Activated naive CD4-positive, alpha-beta T cell (primary cell): ENCODE measurements around the gene ATN1.

ENCODE experiments used
- DNase-seq, 4 experiments: peaks; one replicate each; lab custom pipeline; 2025; lab: John Stamatoyannopoulos, UW

The ATN1 gene

GRCh38 chr12:6925540-6926279 lies 2.0 kb upstream of the ATN1 start:
- DNase-seq = no peak

GRCh38 chr12:6928022-6928702 lies 403 bp downstream of the ATN1 start:
- no peak for DNase-seq

- DNase-seq = no peak
Measured at GRCh38 chr12:6928703-6929407, 1.1 kb downstream of the ATN1 start.

DNA sequence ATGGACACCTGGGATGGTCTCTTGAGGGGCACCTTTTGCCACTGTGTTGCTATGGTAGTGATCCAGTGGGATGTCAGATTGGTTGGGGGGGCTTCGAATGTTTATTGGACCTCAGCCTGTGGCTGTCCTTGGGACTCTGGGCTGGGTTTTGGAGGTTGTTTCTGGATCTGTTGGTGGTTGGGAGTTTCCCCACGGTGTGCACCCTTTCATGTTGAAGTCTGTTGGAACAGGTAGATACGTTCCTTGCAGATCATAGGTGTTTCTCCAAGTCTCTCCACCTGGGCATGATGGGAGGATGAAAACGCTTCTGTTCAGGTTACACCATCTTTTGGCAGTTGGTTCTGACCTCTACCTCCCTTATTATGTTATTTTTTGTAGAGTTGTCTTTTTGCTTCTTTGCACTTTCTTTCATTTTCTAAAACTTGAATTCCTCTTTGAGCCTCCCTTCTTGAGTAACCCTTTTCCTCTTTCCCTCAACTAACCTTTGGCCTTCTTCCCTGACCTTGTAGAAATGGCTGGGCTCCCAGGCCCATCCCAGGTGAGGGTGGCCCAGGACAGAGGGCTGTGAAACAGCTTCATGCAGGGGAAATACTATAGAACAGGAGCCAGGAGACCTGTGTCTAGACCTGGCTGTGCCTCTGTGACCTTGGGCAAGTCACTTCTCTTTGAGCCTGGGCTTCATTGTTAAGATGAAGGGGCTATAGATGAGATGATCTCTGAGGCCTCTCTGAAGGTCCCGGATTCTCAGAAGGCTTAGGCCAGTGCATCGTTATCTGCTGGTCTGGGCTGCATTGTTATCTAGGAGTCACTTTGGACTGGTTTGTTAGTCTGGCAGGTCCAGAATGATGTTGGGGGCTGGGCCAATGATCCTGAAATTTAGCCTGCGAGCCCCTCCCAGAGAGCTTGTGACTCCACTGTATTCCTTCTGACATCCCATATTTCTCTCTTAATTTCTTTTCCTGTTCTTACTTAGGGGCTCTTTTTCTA lies 2.0 kb downstream of the ATN1 start:
- no peak for DNase-seq

DNA sequence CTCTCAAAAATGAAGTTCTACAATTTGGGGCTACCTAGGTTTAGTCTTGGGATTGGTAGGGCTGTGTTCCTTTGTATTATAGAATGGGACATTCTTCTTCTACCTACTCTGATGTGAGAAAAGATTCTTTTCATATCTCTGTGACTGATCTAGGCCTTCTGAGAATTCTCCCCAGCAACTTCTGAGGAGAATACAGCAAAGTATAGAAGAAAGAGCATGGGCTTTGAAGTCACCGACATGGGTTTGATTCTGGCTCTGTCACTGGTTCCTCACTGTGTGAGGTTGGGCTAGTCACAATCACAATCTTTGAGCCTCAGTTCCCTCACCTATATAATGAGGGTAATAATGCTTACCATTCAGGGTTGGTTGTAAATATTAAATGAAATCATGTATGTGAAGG lies 5.0 kb downstream of the ATN1 start:
- no peak for DNase-seq

DNA sequence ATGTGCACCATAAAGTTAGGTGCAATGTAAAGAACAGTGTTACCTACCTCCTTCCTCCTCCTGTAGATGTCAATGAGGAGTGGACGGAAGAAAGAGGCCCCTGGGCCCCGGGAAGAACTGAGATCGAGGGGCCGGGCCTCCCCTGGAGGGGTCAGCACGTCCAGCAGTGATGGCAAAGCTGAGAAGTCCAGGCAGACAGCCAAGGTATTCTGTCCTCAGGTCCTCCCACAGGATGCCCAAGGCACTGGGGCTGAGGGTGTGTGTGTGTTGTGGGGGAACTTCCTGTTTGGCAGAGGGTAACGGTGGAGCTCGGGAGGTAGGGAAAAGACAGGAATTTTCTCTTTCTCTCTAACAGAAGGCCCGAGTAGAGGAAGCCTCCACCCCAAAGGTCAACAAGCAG lies 6.4 kb downstream of the ATN1 start:
- no peak for DNase-seq

DNA sequence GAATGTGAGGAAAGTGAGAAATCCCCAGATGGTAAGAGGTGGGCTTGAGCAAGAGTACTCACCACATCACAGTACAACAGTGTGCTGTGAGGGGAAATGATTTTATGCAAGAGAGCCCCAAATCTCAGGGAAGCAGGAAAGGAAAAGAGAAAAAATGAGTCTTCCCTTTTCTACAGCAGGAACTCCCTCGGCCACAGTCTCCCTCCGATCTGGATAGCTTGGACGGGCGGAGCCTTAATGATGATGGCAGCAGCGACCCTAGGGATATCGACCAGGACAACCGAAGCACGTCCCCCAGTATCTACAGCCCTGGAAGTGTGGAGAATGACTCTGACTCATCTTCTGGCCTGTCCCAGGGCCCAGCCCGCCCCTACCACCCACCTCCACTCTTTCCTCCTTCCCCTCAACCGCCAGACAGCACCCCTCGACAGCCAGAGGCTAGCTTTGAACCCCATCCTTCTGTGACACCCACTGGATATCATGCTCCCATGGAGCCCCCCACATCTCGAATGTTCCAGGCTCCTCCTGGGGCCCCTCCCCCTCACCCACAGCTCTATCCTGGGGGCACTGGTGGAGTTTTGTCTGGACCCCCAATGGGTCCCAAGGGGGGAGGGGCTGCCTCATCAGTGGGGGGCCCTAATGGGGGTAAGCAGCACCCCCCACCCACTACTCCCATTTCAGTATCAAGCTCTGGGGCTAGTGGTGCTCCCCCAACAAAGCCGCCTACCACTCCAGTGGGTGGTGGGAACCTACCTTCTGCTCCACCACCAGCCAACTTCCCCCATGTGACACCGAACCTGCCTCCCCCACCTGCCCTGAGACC lies 7.8 kb downstream of the ATN1 start:
- DNase-seq = no peak

DNA sequence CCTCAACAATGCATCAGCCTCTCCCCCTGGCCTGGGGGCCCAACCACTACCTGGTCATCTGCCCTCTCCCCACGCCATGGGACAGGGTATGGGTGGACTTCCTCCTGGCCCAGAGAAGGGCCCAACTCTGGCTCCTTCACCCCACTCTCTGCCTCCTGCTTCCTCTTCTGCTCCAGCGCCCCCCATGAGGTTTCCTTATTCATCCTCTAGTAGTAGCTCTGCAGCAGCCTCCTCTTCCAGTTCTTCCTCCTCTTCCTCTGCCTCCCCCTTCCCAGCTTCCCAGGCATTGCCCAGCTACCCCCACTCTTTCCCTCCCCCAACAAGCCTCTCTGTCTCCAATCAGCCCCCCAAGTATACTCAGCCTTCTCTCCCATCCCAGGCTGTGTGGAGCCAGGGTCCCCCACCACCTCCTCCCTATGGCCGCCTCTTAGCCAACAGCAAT lies 8.5 kb downstream of the ATN1 start:
- DNase-seq = no peak

DNA sequence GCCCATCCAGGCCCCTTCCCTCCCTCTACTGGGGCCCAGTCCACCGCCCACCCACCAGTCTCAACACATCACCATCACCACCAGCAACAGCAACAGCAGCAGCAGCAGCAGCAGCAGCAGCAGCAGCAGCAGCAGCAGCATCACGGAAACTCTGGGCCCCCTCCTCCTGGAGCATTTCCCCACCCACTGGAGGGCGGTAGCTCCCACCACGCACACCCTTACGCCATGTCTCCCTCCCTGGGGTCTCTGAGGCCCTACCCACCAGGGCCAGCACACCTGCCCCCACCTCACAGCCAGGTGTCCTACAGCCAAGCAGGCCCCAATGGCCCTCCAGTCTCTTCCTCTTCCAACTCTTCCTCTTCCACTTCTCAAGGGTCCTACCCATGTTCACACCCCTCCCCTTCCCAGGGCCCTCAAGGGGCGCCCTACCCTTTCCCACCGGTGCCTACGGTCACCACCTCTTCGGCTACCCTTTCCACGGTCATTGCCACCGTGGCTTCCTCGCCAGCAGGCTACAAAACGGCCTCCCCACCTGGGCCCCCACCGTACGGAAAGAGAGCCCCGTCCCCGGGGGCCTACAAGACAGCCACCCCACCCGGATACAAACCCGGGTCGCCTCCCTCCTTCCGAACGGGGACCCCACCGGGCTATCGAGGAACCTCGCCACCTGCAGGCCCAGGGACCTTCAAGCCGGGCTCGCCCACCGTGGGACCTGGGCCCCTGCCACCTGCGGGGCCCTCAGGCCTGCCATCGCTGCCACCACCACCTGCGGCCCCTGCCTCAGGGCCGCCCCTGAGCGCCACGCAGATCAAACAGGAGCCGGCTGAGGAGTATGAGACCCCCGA lies 9.1 kb downstream of the ATN1 start:
- DNase-seq = peak in 2 of 4 experiments; percentile 32 to 49

DNA sequence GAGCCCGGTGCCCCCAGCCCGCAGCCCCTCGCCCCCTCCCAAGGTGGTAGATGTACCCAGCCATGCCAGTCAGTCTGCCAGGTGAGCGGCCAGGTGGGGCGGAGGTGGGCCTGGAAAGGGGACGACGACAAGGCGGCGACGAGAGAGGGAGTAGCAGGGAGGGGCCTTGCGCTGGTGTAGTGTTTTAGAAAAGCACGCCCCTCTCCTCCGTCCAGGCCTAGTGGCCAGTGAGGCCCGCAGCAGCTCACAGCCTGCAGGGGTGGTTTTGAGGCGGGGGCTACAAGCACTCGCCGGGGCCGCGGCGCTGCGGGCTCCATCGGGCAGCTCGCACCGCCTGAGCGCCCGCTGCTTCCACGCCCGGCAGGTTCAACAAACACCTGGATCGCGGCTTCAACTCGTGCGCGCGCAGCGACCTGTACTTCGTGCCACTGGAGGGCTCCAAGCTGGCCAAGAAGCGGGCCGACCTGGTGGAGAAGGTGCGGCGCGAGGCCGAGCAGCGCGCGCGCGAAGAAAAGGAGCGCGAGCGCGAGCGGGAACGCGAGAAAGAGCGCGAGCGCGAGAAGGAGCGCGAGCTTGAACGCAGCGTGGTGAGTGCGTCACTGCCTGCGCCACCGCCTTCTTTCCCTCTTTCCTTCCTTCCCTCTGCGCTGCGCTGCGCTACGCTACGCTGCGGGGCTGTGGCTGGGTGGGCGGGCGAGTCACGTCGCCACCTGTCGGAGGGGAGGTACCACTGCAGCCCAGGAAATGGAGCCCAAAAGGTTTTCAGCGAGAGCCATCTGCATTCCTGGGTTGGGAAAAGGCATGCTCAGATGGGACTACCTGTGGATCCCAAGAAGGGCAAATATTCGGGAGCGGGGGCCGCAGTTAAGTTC lies 10.0 kb downstream of the ATN1 start:
- peak; percentile 80 to 88 (median 84) for DNase-seq

GRCh38 chr12:6938353-6939190 lies 10.8 kb downstream of the ATN1 start:
- no peak for DNase-seq

- no peak for DNase-seq
Measured at GRCh38 chr12:6939191-6939540, 11.4 kb downstream of the ATN1 start.

GRCh38 chr12:6941267-6941666 lies 13.5 kb downstream of the ATN1 start:
- no peak for DNase-seq

DNA sequence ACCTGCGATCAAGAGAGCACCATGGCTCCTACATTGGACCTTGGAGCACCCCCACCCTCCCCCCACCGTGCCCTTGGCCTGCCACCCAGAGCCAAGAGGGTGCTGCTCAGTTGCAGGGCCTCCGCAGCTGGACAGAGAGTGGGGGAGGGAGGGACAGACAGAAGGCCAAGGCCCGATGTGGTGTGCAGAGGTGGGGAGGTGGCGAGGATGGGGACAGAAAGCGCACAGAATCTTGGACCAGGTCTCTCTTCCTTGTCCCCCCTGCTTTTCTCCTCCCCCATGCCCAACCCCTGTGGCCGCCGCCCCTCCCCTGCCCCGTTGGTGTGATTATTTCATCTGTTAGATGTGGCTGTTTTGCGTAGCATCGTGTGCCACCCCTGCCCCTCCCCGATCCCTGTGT lies 14.0 kb downstream of the ATN1 start:
- DNase-seq = no peak

DNA sequence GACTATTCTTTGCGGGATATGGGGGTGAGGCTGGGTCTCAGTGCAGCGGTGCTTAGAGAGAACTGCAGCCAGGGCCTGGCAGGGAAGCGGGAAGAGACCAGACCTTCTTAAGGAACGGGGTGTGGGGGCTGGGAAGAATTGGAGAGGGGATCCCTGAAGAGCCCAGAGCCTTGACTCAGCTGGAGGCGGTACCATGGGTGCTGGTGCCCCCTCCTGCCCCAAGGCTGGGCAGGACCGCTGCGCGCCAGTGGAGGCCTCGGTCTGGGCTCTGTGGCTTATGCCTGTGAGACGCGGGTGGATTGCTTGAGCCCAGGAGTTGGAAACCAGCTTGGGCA lies 14.5 kb downstream of the ATN1 start:
- DNase-seq = no peak

DNA sequence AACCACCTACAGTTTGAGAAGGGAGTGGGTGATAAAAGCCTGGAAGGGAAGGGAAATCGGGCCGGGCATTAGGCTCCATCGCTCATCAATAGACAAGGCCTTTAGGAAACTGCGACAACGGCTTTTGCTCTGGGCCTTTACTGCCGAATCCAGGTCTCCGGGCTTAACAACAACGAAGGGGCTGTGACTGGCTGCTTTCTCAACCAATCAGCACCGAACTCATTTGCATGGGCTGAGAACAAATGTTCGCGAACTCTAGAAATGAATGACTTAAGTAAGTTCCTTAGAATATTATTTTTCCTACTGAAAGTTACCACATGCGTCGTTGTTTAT lies 15.6 kb downstream of the ATN1 start:
- peak in 2 of 4 experiments; percentile 57 to 65 for DNase-seq

DNA sequence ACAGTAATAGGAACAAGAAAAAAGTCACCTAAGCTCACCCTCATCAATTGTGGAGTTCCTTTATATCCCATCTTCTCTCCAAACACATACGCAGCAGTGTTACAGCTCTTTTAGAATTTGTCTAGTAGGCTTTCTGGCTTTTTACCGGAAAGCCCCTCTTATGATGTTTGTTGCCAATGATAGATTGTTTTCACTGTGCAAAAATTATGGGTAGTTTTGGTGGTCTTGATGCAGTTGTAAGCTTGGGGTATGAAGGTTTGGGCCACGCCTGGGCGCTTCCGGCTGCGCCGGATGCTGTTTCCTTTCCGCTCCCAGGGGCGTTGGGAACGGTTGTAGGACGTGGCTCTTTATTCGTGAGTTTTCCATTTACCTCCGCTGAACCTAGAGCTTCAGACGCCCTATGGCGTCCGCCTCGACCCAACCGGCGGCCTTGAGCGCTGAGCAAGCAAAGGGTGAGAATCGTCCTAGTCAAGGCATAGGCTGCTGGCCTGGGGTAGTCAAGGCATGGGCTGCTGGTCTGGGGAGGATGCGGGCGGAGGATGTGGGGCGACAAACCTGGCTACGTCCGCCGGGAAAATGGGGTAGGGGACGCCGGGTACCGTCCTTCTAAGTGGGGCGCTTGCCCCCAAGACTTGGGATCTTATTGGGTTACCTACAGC lies 16.1 kb downstream of the ATN1 start, which contains the start of the genes C12orf57 and RNU7-1:
C12orf57 (plus strand) TSS at position 301 of the 659 bp plus-strand sequence; CDS start at position 401, 100 bp downstream.
RNU7-1 (plus strand) TSS at position 95 of the 659 bp plus-strand sequence.
- peak; percentile 48 to 83 (median 70) for DNase-seq
